PC-9 (cell line): ENCODE results near the gene WNT7A. TPM values are rescaled to one million over a fixed set of nuclear protein-coding genes. Genes with fewer than 3 reads are reported as not detected.

ENCODE experiments used
- BruUV-seq: library from RNA; stranded (reverse); fragments of 400-500 nt; replicated peaks from 2 replicates; lab custom pipeline; 2021; lab: Mats Ljungman, UMichigan
- CTCF ChIA-PET: fragments of 300-600 bp; sonication (Branson Sonifier 250); formaldehyde crosslinking; loops from one replicate; lab custom pipeline; 2022; ENCODE audit warnings: antibody characterized with exemption; lab: Charles Lee
- POLR2A ChIA-PET: fragments of 300-600 bp; sonication (Branson Sonifier 250); formaldehyde crosslinking; loops from one replicate; lab custom pipeline; 2022; ENCODE audit warnings: antibody characterized with exemption; ENCODE audit not compliant: unreplicated experiment; lab: Charles Lee
- DNase-seq, 2 experiments: peaks; one replicate each; pipeline versions ENCODE4 v3.0.0 to v3.0.0-alpha.2; 2015 to 2022; ENCODE audit warnings: mixed read lengths in 1 of 2
- H2AFZ ChIP-seq: fragments of 200-600 bp; sonication (generic); 2 replicates; pipeline ENCODE4 v1.8.1; 2017; ENCODE audit warnings: antibody characterized with exemption
- H3F3A ChIP-seq: fragments of 200-600 bp; sonication (generic); 2 replicates; pipeline ENCODE4 v1.8.1; 2017; ENCODE audit warnings: antibody characterized with exemption, mild to moderate bottlenecking, low read depth; ENCODE audit not compliant: insufficient read depth
- H3K27ac ChIP-seq: fragments of 200-600 bp; sonication (generic); 2 replicates; pipeline ENCODE4 v1.6.1; 2016; ENCODE audit warnings: mixed run types
- H3K27me3 ChIP-seq: fragments of 200-600 bp; sonication (generic); 2 replicates; pipeline ENCODE4 v1.6.1; 2016; ENCODE audit warnings: low read depth, mixed run types; ENCODE audit not compliant: insufficient read depth
- H3K36me3 ChIP-seq: fragments of 200-600 bp; sonication (generic); 2 replicates; pipeline ENCODE4 v1.6.1; 2016; ENCODE audit warnings: low read depth, mixed run types
- H3K4me1 ChIP-seq: fragments of 200-600 bp; sonication (generic); replicated peaks from 2 replicates; pipeline ENCODE4 v1.6.1; 2016; ENCODE audit warnings: mixed run types; ENCODE audit not compliant: insufficient read depth
- H3K4me2 ChIP-seq: fragments of 200-600 bp; sonication (generic); 2 replicates; pipeline ENCODE4 v1.6.1; 2017; ENCODE audit warnings: mixed run types
- H3K4me3 ChIP-seq: fragments of 200-600 bp; sonication (generic); 2 replicates; pipeline ENCODE4 v1.6.1; 2016; ENCODE audit warnings: mixed run types
- H3K79me2 ChIP-seq: fragments of 200-600 bp; sonication (generic); 2 replicates; pipeline ENCODE4 v1.6.1; 2017; ENCODE audit warnings: low read depth, mixed run types
- H3K9me2 ChIP-seq: fragments of 200-600 bp; sonication (generic); 2 replicates; pipeline ENCODE4 v1.8.1; 2017; ENCODE audit warnings: mild to moderate bottlenecking; ENCODE audit not compliant: insufficient read depth
- H3K9me3 ChIP-seq: fragments of 200-600 bp; sonication (generic); 2 replicates; pipeline ENCODE4 v1.8.1; 2016; ENCODE audit warnings: low read depth; ENCODE audit not compliant: insufficient read depth
- H4K20me1 ChIP-seq: fragments of 200-600 bp; sonication (generic); 2 replicates; pipeline ENCODE4 v1.8.1; 2017; ENCODE audit not compliant: insufficient read depth
- EZH2 ChIP-seq: fragments of 200-600 bp; sonication (generic); IDR thresholded peaks from 2 replicates; pipeline ENCODE4 v1.8.0; 2017; ENCODE audit warnings: antibody characterized with exemption, low read depth
- intact Hi-C: fragments of 100-400 bp; cut with micrococcal nuclease; formaldehyde crosslinking; loops from one replicate; pipeline ENCODE4 v1.10.0; 2022; ENCODE audit not compliant: unreplicated experiment
- total RNA-seq: library from RNA; stranded (reverse); gene quantifications from 2 replicates; pipeline ENCODE4 v1.2.3, GENCODE V29; 2021
- TF ChIP-seq, protein P1 (sequence below): fragments of 200-600 bp; sonication (generic); conservative IDR thresholded peaks from 2 replicates; pipeline ENCODE4 v1.6.1; 2017; ENCODE audit warnings: mixed run types, antibody characterized with exemption, mild to moderate bottlenecking, moderate library complexity

The WNT7A gene
- total RNA-seq, 1 experiment from 2014 or later = 6.3 TPM

DNA sequence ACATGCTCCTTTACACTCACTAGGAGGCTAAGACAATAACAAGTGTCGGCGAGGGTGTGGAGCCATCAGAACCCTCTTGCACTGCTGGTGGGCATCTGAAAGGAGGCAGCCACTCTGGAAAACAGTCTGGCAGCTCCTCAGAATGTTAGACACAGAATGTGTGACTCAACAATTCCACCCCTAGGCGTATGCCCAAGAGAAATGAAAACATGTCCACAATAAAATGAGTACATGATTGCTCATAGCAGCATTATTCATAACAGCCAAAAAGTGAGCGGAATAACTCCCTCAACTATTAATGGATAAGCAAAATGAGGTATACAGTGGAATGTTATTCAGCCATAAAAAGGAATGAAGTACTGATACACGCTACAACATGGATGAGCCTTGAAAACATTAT, 57.8 kb downstream of the WNT7A start:
- no peak overlapping the region for H3K4me3 ChIP-seq
- ChIA-PET CTCF (no interaction called here), POLR2A (no interaction called here)
- H2AFZ ChIP-seq = no peak overlapping the region
- H3K36me3 ChIP-seq = peaks cover 31% of the 10 kb centered on the region
- H4K20me1 ChIP-seq = no peaks in the 10 kb centered on the region
- H3K79me2 ChIP-seq = peaks cover 52% of the 10 kb centered on the region
- no peak overlapping the region for H3K27ac ChIP-seq
- DNase-seq = peak in 1 of 2 experiments; percentile 53
- no peaks in the 10 kb centered on the region for H3K9me2 ChIP-seq
- BruUV-seq = no TSS peak
- peaks cover 52% of the 10 kb centered on the region for H3F3A ChIP-seq
- H3K9me3 ChIP-seq = peaks cover 15% of the 10 kb centered on the region; the same call in 1 of the 2 replicates
- no peak overlapping the region for H3K4me2 ChIP-seq
- TF ChIP-seq, protein P1, sequence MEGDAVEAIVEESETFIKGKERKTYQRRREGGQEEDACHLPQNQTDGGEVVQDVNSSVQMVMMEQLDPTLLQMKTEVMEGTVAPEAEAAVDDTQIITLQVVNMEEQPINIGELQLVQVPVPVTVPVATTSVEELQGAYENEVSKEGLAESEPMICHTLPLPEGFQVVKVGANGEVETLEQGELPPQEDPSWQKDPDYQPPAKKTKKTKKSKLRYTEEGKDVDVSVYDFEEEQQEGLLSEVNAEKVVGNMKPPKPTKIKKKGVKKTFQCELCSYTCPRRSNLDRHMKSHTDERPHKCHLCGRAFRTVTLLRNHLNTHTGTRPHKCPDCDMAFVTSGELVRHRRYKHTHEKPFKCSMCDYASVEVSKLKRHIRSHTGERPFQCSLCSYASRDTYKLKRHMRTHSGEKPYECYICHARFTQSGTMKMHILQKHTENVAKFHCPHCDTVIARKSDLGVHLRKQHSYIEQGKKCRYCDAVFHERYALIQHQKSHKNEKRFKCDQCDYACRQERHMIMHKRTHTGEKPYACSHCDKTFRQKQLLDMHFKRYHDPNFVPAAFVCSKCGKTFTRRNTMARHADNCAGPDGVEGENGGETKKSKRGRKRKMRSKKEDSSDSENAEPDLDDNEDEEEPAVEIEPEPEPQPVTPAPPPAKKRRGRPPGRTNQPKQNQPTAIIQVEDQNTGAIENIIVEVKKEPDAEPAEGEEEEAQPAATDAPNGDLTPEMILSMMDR = no peak
- no peak for TF ChIP-seq EZH2
- peaks cover 55% of the 10 kb centered on the region for H3K4me1 ChIP-seq
- H3K27me3 ChIP-seq = no peaks in the 10 kb centered on the region
- intact Hi-C loops = no loop called here

DNA sequence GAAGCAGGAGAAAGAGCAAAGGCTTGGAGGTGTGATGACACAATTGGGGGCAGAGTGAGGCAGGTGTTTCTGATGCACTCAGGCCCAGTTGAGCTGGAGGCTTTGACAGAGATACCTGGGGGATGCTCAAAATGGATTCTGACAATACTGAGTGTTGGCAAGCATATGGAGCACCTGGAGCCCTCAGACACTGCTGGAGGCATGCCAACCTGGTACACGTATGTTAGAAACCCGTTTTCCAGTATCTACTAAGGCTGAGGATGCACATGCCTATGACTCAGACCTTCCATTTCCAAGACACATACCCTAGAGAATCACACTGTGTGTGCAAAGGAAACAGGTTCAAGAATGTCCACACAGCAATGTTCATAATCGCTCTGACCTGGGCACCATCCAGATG, 58.7 kb downstream of the WNT7A start:
- Histone ChIP-seq H3K27ac (no peak overlapping the region), H3K79me2 (peaks cover 45% of the 10 kb centered on the region), H3K9me3 (peaks cover 25% of the 10 kb centered on the region), H3K9me2 (no peaks in the 10 kb centered on the region), H2AFZ (no peak overlapping the region), H3K36me3 (peaks cover 36% of the 10 kb centered on the region), H3K4me3 (no peak overlapping the region), H3K27me3 (no peaks in the 10 kb centered on the region), H3F3A (peaks cover 45% of the 10 kb centered on the region), H3K4me2 (no peak overlapping the region), H4K20me1 (no peaks in the 10 kb centered on the region), H3K4me1 (peaks cover 46% of the 10 kb centered on the region)
- ChIA-PET CTCF (no interaction called here), POLR2A (no interaction called here)
- intact Hi-C loops = no loop called here
- TF ChIP-seq, protein P1 = no peak
- TF ChIP-seq EZH2 = no peak
- no TSS peak for BruUV-seq
- DNase-seq = no peak

DNA sequence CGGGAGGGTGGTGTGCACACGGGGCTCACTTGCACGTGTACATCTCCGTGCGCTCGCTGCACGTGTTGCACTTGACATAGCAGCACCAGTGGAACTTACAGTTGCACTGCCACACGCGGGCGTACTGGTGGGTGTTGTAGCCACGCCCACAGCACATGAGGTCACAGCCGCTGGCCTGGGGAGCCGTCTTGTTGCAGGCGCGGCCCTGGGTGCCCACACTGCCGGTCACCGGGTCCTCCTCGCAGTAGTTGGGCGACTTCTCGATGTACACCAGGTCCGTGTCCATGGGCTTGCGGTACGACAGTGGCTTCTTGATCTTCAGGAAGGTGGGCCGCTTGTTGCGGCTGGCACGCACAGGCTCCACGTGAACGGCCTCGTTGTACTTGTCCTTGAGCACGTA, 61.0 kb downstream of the WNT7A start:
- no peak for TF ChIP-seq EZH2
- TF ChIP-seq, protein P1 = no peak
- ChIA-PET CTCF (no interaction called here), POLR2A (no interaction called here)
- Histone ChIP-seq H3K9me3 (peaks cover 46% of the 10 kb centered on the region), H3K79me2 (peaks cover 32% of the 10 kb centered on the region), H3K4me1 (peaks cover 24% of the 10 kb centered on the region), H3K27me3 (no peaks in the 10 kb centered on the region), H3K36me3 (peaks cover 53% of the 10 kb centered on the region), H3K4me2 (no peak overlapping the region), H3K9me2 (no peaks in the 10 kb centered on the region), H4K20me1 (no peaks in the 10 kb centered on the region), H3K27ac (no peak overlapping the region), H3K4me3 (no peak overlapping the region), H2AFZ (no peak overlapping the region), H3F3A (peaks cover 47% of the 10 kb centered on the region)
- intact Hi-C loops = no loop called here
- no peak for DNase-seq
- no TSS peak for BruUV-seq
